ENCODE data around the gene SARDH.
"Not testable (repeated sequence)": the region's sequence is repeated elsewhere in the genome, so short reads cannot be mapped to it uniquely, and the experiment has no call there.

SARDH gene

GRCh38 chr9:133762488-133763271 lies 24.5 kb upstream of the SARDH start:
- no peak for DNase-seq (ENCODE audit: low read depth, low spot score)

DNA sequence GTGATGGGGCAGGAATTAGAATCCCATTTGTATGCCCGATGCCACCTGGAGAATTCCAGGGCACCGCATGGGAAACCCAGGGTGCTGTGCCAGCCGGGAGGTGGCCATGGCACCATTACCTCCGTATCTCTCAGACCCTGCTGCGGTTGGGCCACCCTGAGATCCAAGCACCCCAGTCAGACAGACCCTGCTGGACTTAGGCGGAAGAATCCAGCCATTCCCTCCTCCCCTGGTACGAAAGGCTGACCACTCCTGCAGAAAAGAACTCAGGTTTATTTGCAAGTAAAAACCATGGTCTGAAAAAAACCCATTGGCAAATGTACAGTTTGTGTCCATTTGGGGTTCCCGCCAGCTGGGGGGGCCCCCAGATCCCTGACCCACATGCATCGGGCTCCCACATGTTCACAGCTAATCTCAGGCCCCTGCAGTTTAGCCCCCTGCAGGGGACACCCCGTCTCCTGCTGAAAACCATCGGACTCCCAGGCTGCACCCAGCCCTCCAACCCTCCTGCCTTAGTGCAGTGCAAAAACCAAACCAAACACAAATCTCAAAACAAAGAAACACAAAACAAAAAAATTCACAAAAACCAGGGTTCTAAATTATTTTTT lies 23.6 kb upstream of the SARDH start:
- DNase-seq (ENCODE audit: low read depth, low spot score) = no peak
- H3K4me3 ChIP-seq (ENCODE audit: low read length) = no peak overlapping the region

More at GRCh38 chr9:133762488-133763271, 24.5 kb upstream of the SARDH start:
- H3K4me3 ChIP-seq (ENCODE audit: low read length) = no peak overlapping the region

DNA sequence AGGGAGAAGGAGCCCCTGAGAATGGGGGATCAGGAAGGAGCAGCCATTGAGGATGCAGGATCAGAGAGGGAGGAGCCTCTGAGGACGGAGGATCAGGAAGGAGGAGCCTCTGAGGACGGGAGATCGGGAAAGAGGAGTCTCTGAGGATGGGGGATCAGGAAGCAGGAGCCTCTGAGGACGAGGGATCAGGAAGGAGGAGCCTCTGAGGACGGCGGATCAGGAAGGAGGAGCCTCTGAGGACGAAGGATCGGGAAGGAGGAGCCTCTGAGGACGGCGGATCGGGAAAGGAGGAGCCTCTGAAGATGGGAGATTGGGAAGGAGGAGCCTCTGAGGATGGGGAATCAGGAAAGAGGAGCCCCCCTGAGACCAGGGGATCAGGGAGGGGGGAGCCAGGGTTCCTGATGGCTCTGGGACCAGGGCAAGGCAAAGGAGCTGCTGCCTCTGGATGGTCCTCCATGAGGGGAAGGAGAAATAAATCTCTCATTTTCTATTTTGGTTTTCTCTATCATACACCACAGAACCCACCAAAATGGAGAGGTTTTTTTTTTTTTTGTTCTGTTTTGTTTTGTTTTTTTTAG lies 22.6 kb upstream of the SARDH start:
- H3K4me3 ChIP-seq (ENCODE audit: low read length) = no peak overlapping the region
- DNase-seq (ENCODE audit: low read depth, low spot score) = no peak

DNA sequence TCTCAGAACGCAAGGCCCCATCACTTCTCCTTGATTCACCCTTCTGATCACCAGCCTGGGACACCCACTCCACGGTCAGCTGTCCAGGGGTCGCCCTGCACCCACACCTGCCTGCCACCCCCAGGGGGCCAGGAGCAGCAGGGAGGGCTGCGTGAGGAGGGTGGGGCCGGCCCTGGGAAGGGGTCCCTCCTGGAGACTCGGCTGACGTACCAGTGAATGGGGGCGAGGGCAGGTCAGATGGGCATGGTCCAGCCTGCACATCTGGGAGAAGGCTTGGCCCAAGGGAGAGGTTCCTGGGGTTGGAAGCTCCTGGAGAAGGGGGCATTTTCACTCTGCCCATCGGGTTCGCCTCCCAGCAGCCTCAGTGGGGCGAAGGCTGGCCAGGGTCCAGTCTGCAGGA lies 21.8 kb upstream of the SARDH start:
- H3K4me3 ChIP-seq (ENCODE audit: low read length) = no peak overlapping the region
- no peak for DNase-seq (ENCODE audit: low read depth, low spot score)

DNA sequence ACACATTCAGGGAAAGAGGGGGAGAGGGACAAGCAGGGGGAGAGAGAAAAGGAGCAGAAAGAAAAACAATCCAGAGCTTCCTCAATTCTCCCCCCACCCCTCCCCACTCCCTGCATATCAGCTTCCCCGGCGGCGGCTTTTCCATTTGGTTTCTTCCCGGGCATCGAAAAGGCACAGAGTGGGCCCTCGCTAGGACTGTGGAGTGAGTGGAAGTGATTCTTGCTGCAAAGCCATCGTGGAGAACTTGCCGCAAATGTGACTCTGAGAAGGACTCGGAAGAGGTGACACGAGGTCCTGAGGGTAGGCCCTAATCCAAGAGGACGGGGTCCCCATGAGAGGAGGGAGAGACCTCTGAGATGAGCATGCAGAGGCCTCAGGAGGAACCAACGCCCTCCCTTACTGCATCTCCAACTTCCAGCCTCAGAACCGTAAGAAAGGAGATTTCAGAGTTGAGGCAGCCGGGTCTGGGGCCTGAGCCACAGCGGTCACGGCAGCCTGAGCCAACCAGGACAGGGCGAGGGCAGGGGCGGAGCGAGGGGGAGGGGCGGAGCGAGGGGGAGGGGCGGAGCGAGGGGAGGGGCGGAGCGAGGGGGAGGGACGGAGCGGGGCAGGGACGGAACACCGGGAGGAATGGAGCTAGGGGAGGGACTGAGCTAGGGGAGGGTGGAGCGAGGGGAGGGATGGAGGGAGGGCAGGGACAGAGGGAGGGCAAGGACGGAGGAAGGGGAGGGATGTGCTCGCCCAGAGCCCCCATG lies 21.2 kb upstream of the SARDH start:
- H3K4me3 ChIP-seq (ENCODE audit: low read length) = no peak overlapping the region
- DNase-seq (ENCODE audit: low read depth, low spot score) = no peak

DNA sequence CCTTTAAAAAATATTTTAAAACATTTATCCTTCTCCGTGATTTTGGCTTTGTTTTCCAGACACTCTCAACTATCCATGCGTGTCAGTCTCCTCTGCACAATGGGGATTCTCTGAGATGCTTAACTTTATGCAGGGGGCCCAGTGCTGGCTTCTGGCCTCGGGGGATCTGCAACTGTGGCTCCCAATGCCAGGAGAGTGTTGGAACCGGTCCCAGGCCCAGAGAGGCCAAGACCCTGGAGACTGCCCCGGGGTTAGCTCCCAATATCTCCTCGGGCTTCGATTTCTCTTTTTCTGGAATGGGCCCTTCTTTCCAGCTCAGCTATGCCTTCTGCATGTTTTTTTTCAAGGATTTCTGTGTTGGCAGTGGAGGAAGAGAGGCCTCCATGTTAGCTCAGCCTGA lies 20.1 kb upstream of the SARDH start:
- no peak overlapping the region for H3K4me3 ChIP-seq (ENCODE audit: low read length)
- no peak for DNase-seq (ENCODE audit: low read depth, low spot score)

GRCh38 chr9:133754688-133755227 lies 16.6 kb upstream of the SARDH start:
- DNase-seq (ENCODE audit: low read depth, low spot score) = no peak
- H3K4me3 ChIP-seq (ENCODE audit: low read length) = no peak overlapping the region

GRCh38 chr9:133754187-133754586 lies 16.0 kb upstream of the SARDH start:
- H3K4me3 ChIP-seq (ENCODE audit: low read length) = no peak overlapping the region
- DNase-seq (ENCODE audit: low read depth, low spot score) = no peak

GRCh38 chr9:133752739-133753446 lies 14.7 kb upstream of the SARDH start:
- no peak for DNase-seq (ENCODE audit: low read depth, low spot score)
- H3K4me3 ChIP-seq (ENCODE audit: low read length) = no peak overlapping the region

DNA sequence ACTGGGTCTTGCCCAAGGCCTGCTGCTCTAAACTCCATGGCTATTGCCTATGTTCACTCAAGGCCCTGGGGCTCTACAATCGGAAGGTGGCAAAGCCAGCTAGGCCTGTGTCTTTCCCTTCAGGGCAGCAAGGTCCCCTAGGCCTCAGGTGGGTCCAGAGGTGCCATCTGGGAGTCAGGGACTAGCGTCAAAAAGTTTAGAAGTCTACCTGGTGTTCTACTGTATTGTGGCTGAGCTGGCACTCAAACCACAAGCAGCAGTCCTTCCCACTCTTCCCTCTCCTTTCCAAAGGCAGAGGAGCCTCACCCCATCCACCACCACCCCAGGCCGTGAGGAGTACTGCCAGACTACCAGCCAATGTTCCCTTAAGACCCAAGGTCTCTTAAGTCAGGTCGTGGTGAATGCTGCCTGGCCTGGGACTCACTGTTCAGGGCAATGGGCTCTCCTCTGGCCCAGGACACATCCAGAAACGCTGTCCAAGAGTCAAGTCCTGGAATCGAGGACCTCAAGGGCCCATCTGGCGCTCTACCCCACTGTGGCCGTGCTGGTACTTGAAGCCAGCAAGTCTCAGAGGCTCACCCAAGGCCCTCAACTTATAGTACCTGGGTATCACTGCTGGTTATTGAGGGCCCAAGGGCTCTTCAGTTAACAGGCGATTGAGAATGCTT lies 13.0 kb upstream of the SARDH start:
- DNase-seq (ENCODE audit: low read depth, low spot score) = no peak

DNA sequence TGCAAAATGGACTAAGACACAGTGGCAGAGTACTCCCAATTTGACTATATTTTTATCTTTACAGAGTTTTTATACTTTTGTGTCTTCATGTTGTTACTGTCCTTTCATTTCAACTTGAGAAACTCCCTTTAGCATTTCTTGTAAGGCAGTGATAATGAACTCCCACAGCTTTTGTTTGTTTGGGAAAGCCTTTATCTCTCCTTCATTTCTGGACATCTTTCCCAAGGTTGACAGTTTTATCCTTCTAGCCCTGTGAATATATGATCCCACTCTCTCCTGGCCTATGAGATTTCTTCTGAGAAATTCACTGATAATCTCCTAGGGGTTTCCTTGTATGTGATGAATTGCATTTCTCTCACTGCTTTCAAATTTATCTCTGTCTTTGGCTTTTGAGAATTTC lies 9.2 kb upstream of the SARDH start:
- DNase-seq (ENCODE audit: low read depth, low spot score) = no peak
- H3K4me3 ChIP-seq (ENCODE audit: low read length) = no peak overlapping the region

More for the DNA sequence above, 13.0 kb upstream of the SARDH start:
- no peak overlapping the region for H3K4me3 ChIP-seq (ENCODE audit: low read length)

DNA sequence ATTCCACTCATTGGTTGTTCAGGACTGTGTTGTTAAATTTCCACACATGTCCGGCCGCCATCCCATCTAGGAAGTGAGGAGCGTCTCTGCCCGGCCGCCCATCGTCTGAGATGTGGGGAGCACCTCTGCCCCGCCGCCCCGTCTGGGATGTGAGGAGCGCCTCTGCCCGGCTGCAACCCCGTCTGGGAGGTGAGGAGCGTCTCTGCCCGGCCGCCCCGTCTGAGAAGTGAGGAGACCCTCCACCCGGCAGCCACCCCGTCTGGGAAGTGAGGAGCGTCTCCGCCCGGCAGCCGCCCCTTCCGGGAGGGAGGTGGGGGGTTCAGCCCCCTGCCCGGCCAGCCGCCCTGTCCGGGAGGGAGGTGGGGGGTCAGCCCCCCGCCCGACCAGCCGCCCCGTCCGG lies 6.4 kb upstream of the SARDH start:
- DNase-seq (ENCODE audit: low read depth, low spot score) = not testable (repeated sequence)

GRCh38 chr9:133742849-133743444 lies 4.8 kb upstream of the SARDH start:
- DNase-seq (ENCODE audit: low read depth, low spot score) = peak; percentile 67
- no peak overlapping the region for H3K4me3 ChIP-seq (ENCODE audit: low read length)

More for the DNA sequence above, 6.4 kb upstream of the SARDH start:
- H3K4me3 ChIP-seq (ENCODE audit: low read length) = not testable (repeated sequence)

DNA sequence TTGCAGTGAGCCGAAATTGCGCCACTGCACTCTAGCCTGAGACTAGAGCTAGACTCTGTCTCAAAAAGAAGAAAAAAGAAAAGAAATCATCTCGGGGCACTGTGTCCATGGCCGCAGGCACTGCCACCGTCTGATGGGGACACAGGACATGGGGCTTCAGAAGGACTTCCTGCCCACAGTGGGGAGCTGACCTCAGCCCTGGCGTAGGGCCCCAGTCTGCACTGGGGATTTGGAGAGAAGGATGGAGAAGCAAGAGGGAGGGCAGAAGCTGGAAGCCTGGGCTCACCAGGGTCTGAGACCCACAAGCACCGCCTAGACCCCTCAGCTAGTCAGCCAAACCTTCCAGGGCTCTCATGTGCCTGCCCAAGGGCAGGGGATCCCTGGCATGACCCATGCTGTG lies 4.1 kb upstream of the SARDH start:
- no peak for DNase-seq (ENCODE audit: low read depth, low spot score)
- no peak overlapping the region for H3K4me3 ChIP-seq (ENCODE audit: low read length)

DNA sequence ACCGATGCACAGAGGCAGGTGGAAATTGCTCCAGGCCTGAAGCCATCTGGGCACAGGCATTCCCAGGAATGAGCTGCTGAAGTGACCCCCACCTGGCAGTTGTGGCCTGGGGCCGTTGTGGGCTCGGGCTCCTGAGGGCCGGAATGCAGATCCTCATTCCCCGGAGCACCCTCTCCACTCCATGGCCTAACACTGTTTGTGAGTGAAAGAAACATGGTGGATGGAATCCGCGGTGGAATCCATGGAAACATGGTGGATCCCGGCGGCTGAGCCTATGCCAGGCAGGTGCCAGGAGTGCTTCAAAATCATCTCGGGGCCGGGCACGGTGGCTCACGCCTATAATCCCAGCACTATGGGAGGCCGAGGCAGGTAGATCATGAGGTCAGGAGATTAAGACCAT lies 3.6 kb upstream of the SARDH start:
- H3K4me3 ChIP-seq (ENCODE audit: low read length) = no peak overlapping the region
- no peak for DNase-seq (ENCODE audit: low read depth, low spot score)

GRCh38 chr9:133740911-133741310 lies 2.8 kb upstream of the SARDH start:
- DNase-seq (ENCODE audit: low read depth, low spot score) = no peak
- H3K4me3 ChIP-seq (ENCODE audit: low read length) = no peak overlapping the region

- DNase-seq (ENCODE audit: low read depth, low spot score) = no peak
- H3K4me3 ChIP-seq (ENCODE audit: low read length) = no peak overlapping the region
Measured at GRCh38 chr9:133739408-133740280, 1.5 kb upstream of the SARDH start.
